PC-9 (cell line): ENCODE results near the gene WDR20.

Experiments used
- EZH2 ChIP-seq: fragments of 200-600 bp; sonication (generic); IDR thresholded peaks from 2 replicates; pipeline ENCODE4 v1.8.0; 2017; ENCODE audit warnings: antibody characterized with exemption, low read depth
- TF ChIP-seq, protein P1 (sequence below): fragments of 200-600 bp; sonication (generic); conservative IDR thresholded peaks from 2 replicates; pipeline ENCODE4 v1.6.1; 2017; ENCODE audit warnings: mixed run types, antibody characterized with exemption, mild to moderate bottlenecking, moderate library complexity

DNA sequence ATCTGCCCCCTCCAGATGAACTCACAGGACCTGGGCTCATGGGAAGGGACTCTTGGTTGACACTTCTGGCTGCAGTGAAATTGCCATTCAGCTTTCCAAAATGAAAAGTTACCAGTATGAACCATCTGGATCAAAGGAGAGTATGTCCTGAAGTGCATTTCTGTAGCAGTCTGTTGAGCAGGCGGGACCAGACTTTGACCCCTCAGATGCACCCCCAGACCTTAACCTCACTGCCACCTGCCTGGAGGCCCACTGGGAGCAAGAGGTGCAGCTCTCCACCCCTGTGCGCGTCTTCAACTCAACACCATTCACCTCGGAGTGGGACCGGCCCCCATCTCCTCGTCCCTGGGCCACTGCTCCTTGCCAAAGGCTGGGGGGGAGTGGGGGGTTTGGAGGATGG lies 110.3 kb downstream of the WDR20 start:
- TF ChIP-seq, protein P1, sequence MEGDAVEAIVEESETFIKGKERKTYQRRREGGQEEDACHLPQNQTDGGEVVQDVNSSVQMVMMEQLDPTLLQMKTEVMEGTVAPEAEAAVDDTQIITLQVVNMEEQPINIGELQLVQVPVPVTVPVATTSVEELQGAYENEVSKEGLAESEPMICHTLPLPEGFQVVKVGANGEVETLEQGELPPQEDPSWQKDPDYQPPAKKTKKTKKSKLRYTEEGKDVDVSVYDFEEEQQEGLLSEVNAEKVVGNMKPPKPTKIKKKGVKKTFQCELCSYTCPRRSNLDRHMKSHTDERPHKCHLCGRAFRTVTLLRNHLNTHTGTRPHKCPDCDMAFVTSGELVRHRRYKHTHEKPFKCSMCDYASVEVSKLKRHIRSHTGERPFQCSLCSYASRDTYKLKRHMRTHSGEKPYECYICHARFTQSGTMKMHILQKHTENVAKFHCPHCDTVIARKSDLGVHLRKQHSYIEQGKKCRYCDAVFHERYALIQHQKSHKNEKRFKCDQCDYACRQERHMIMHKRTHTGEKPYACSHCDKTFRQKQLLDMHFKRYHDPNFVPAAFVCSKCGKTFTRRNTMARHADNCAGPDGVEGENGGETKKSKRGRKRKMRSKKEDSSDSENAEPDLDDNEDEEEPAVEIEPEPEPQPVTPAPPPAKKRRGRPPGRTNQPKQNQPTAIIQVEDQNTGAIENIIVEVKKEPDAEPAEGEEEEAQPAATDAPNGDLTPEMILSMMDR = no peak
- no peak for TF ChIP-seq EZH2
